ENCODE data around the gene PARD6G.

- TF ChIP-seq CTCF (IDR thresholded peaks at IDR 0.05), result no peak
- no peak for TF ChIP-seq POLR2A (IDR thresholded peaks at IDR 0.05)
Measured at GRCh38 chr18:80183273-80184050, 63.9 kb downstream of the PARD6G start.

Data from sigmoid colon (tissue), 3 donors.